GM19438 (cell line): ENCODE data around the gene BRS3.

ENCODE experiments used
- ATAC-seq: cut with Tn5 transposase; IDR thresholded peaks from one replicate; pipeline ENCODE4 v1.9.1; 2021; ENCODE audit warnings: low read depth; ENCODE audit not compliant: unreplicated experiment

Gene BRS3

GRCh38 chrX:136493011-136493410, 5.3 kb downstream of the BRS3 start:
- no peak for ATAC-seq

- no peak for ATAC-seq
These were observed 7.3 kb downstream of the BRS3 start for GRCh38 chrX:136495043-136495442.

GRCh38 chrX:136496186-136496763, 8.5 kb downstream of the BRS3 start:
- peak; percentile 5 for ATAC-seq

GRCh38 chrX:136496764-136497555, 9.2 kb downstream of the BRS3 start:
- ATAC-seq = peak; percentile 72

GRCh38 chrX:136497556-136498052, 9.9 kb downstream of the BRS3 start, which contains the start of gene HTATSF1:
HTATSF1 (plus strand) TSS chrX:136497592; CDS start chrX:136497685, 93 bp downstream.
- ATAC-seq = peak; percentile 24

GRCh38 chrX:136519069-136519468, 31.3 kb downstream of the BRS3 start:
- ATAC-seq = no peak

GRCh38 chrX:136523770-136524169, 36.0 kb downstream of the BRS3 start:
- ATAC-seq = no peak

GRCh38 chrX:136525738-136526606, 38.2 kb downstream of the BRS3 start:
- ATAC-seq = no peak

GRCh38 chrX:136528645-136529315, 41.0 kb downstream of the BRS3 start:
- ATAC-seq = no peak

- ATAC-seq = no peak
These were observed 42.0 kb downstream of the BRS3 start for GRCh38 chrX:136529795-136530194.

GRCh38 chrX:136531951-136532350, 44.2 kb downstream of the BRS3 start, which contains the start of gene VGLL1:
VGLL1 (plus strand) TSS chrX:136532215; CDS start chrX:136536021, 3,806 bp downstream.
- ATAC-seq = no peak

GRCh38 chrX:136534131-136534530, 46.4 kb downstream of the BRS3 start:
- no peak for ATAC-seq

GRCh38 chrX:136538811-136539210, 51.1 kb downstream of the BRS3 start:
- no peak for ATAC-seq

- no peak for ATAC-seq
These were observed 52.5 kb downstream of the BRS3 start for GRCh38 chrX:136540226-136540625.

GRCh38 chrX:136541294-136541693, 53.5 kb downstream of the BRS3 start:
- ATAC-seq = no peak

- no peak for ATAC-seq
These were observed 54.5 kb downstream of the BRS3 start for GRCh38 chrX:136542281-136542680.
